Liver (tissue), 9 donors: ENCODE measurements around the gene ATG2A. TPM values are rescaled to one million over a fixed set of nuclear protein-coding genes. Genes with fewer than 3 reads are reported as not detected.

Experiments
- DNase-seq: peaks from one replicate; pipeline ENCODE4 v3.0.0-alpha.2; 2017; ENCODE audit warnings: low spot score
- H3K27ac ChIP-seq, 2 donors: one replicate each; pipeline ENCODE4 v1.7.0; 2013; ENCODE audit warnings: inconsistent platforms in 2 of 2, low read length in 2 of 2, control low read depth in 1 of 2, low read depth in 1 of 2, mild to moderate bottlenecking in 1 of 2
- H3K27me3 ChIP-seq, 4 donors: one replicate each; pipeline versions ENCODE4 v1.6.1 to v1.7.0; 2013; ENCODE audit warnings: low read length in 3 of 4, inconsistent platforms in 1 of 4, mild to moderate bottlenecking in 1 of 4, moderate library complexity in 1 of 4; ENCODE audit not compliant: control insufficient read depth in 4 of 4, insufficient read depth in 4 of 4
- H3K36me3 ChIP-seq, 4 donors: one replicate each; pipeline versions ENCODE4 v1.6.1 to v1.7.0; 2013; ENCODE audit warnings: low read length in 3 of 4, mild to moderate bottlenecking in 3 of 4, low read depth in 1 of 4, moderate library complexity in 1 of 4; ENCODE audit not compliant: control insufficient read depth in 4 of 4, insufficient read depth in 3 of 4
- H3K4me1 ChIP-seq, 4 donors: one replicate each; pipeline versions ENCODE4 v1.6.1 to v1.7.0; 2013; ENCODE audit warnings: low read length in 3 of 4, mild to moderate bottlenecking in 3 of 4, moderate library complexity in 1 of 4; ENCODE audit not compliant: control insufficient read depth in 4 of 4, insufficient read depth in 4 of 4
- H3K4me3 ChIP-seq, 3 donors: one replicate each; pipeline versions ENCODE4 v1.6.1 to v1.7.0; 2013; ENCODE audit warnings: low read length in 3 of 3, control low read depth in 1 of 3, low read depth in 1 of 3, mild to moderate bottlenecking in 1 of 3
- H3K9ac ChIP-seq, 2 donors: one replicate each; pipeline ENCODE4 v1.7.0; 2013; ENCODE audit warnings: low read length in 2 of 2, mild to moderate bottlenecking in 2 of 2, moderate library complexity in 2 of 2, control low read depth in 1 of 2, low read depth in 1 of 2
- H3K9me3 ChIP-seq, 4 donors: one replicate each; pipeline versions ENCODE4 v1.6.1 to v1.7.0; 2013; ENCODE audit warnings: low read length in 3 of 4; ENCODE audit not compliant: control insufficient read depth in 4 of 4
- ATF3 ChIP-seq: IDR thresholded peaks from 2 replicates; pipeline ENCODE4 v1.6.1; 2016; ENCODE audit warnings: antibody characterized with exemption
- CTCF ChIP-seq: fragments of 150-350 bp; IDR thresholded peaks from 2 replicates; pipeline ENCODE4 v1.5.1; 2017; ENCODE audit warnings: improper control_type of control experiment, low read depth, low read length; ENCODE audit not compliant: missing input control
- EGR1 ChIP-seq, 2 donors: IDR thresholded peaks; 2 replicates each; pipeline ENCODE4 v1.6.1; 2016 to 2018; ENCODE audit warnings: antibody characterized with exemption in 2 of 2, low read depth in 2 of 2
- FOXA1 ChIP-seq: IDR thresholded peaks from 2 replicates; pipeline ENCODE4 v1.6.1; 2016; ENCODE audit warnings: antibody characterized with exemption
- FOXA2 ChIP-seq: IDR thresholded peaks from 2 replicates; pipeline ENCODE4 v1.6.1; 2016; ENCODE audit warnings: antibody characterized with exemption
- GABPA ChIP-seq, 2 donors: IDR thresholded peaks in 1 of 2; conservative IDR thresholded peaks in 1 of 2; 2 replicates each; pipeline ENCODE4 v1.6.1; 2016; ENCODE audit warnings: antibody characterized with exemption in 2 of 2, mild to moderate bottlenecking in 1 of 2, moderate library complexity in 1 of 2
- HNF4A ChIP-seq, 2 donors: conservative IDR thresholded peaks; 2 replicates each; pipeline ENCODE4 v1.6.1; 2016; ENCODE audit warnings: antibody characterized with exemption in 2 of 2, mild to moderate bottlenecking in 2 of 2
- HNF4G ChIP-seq: IDR thresholded peaks from 2 replicates; pipeline ENCODE4 v1.6.1; 2016; ENCODE audit warnings: antibody characterized with exemption
- JUND ChIP-seq, 2 donors: IDR thresholded peaks; 2 replicates each; pipeline ENCODE4 v1.6.1; 2016; ENCODE audit warnings: antibody characterized with exemption in 2 of 2
- MAX ChIP-seq: IDR thresholded peaks from 2 replicates; pipeline ENCODE4 v1.6.1; 2016; ENCODE audit warnings: antibody characterized with exemption
- NR2F2 ChIP-seq: IDR thresholded peaks from 2 replicates; pipeline ENCODE4 v1.6.1; 2016; ENCODE audit warnings: antibody characterized with exemption
- RAD21 ChIP-seq, 2 donors: IDR thresholded peaks; 2 replicates each; pipeline ENCODE4 v1.6.1; 2016; ENCODE audit warnings: antibody characterized with exemption in 2 of 2, mild to moderate bottlenecking in 2 of 2
- REST ChIP-seq: IDR thresholded peaks from 2 replicates; pipeline ENCODE4 v1.6.1; 2016; ENCODE audit warnings: antibody characterized with exemption, mild to moderate bottlenecking
- RXRA ChIP-seq, 2 donors: IDR thresholded peaks; 2 replicates each; pipeline ENCODE4 v1.6.1; 2017 to 2018; ENCODE audit warnings: antibody characterized with exemption in 2 of 2, mild to moderate bottlenecking in 1 of 2
- SP1 ChIP-seq: IDR thresholded peaks from 2 replicates; pipeline ENCODE4 v1.6.1; 2018; ENCODE audit warnings: antibody characterized with exemption, mild to moderate bottlenecking
- TAF1 ChIP-seq: conservative IDR thresholded peaks from 2 replicates; pipeline ENCODE4 v1.6.1; 2016; ENCODE audit warnings: antibody characterized with exemption, mild to moderate bottlenecking
- YY1 ChIP-seq: IDR thresholded peaks from 2 replicates; pipeline ENCODE4 v1.6.1; 2016; ENCODE audit warnings: antibody characterized with exemption, mild to moderate bottlenecking
- ZBTB33 ChIP-seq: IDR thresholded peaks from 2 replicates; pipeline ENCODE4 v1.6.1; 2016; ENCODE audit warnings: antibody characterized with exemption
- WGBS: extraction: QIAGEN DNeasy Blood & Tissue Kit; methylation state at CpG from one replicate; pipeline ENCODE4 v1.1.7; 2013; 5-methylcytosine and 5-hydroxymethylcytosine counted together
- polyA plus RNA-seq, 2 donors: library from polyadenylated mRNA; stranded (reverse) in 1 of 2; unstranded in 1 of 2; fragments of 200-250 nt in 1 of 2; fragments of >200 nt in 1 of 2; fragmentation: Nextera tagmentation in 1 of 2; extraction: Ambion mirVana in 1 of 2; gene quantifications; one replicate each; pipeline versions ENCODE4 v1.2.1 to v1.2.3, GENCODE V29; 2013 to 2015
- total RNA-seq, 2 donors: library from RNA; depleted of rRNA; stranded (reverse); fragments of >200 nt; gene quantifications; one replicate each; pipeline ENCODE4 v1.2.3, GENCODE V29; 2014
- donor health status: healthy.
- donor health status: healthy.
- donor health status: healthy.
- donor health status: healthy.
- donor health status: healthy.

ATG2A gene
- total RNA-seq = 10 to 100 TPM; 18.3 to 27.8 TPM
- 10 to 100 TPM; 15.6 to 34.1 TPM for polyA plus RNA-seq

- Histone ChIP-seq H3K9me3 (no peaks in the 10 kb centered on the region), H3K27me3 (no peaks in the 10 kb centered on the region), H3K4me3 (peak within 1 kb of the TSS; percentile 64 to 96 (median 83)), H3K27ac (peak within 1 kb of the TSS; percentile 88 to 94), H3K9ac (peak within 1 kb of the TSS; percentile 94 to 100), H3K36me3 (peaks cover 9 to 21% (median 15%) of the 10 kb centered on the region in 4 donors), H3K4me1 (peaks cover 11 to 24% (median 17%) of the 10 kb centered on the region in 4 donors)
- TF ChIP-seq TAF1 = peak; percentile 82
- peak; percentile 66 for TF ChIP-seq YY1
- TF ChIP-seq RAD21 (IDR thresholded peaks at IDR 0.05) = peak in 1 of 2 donors; percentile 50
- TF ChIP-seq RXRA (IDR thresholded peaks at IDR 0.05) = peak; percentile 71 to 73
- no peak for TF ChIP-seq FOXA1
- no peak for TF ChIP-seq FOXA2
- TF ChIP-seq ATF3 = no peak
- TF ChIP-seq CTCF = no peak
- TF ChIP-seq JUND (IDR thresholded peaks at IDR 0.05) = peak; percentile 81 to 87
- peak; percentile 83 to 92 for TF ChIP-seq EGR1 (IDR thresholded peaks at IDR 0.05; ENCODE audit: low read depth in 2 of 2)
- TF ChIP-seq MAX = peak; percentile 99
- peak; percentile 33 for TF ChIP-seq REST
- peak; percentile 96 for TF ChIP-seq SP1
- TF ChIP-seq NR2F2 = peak; percentile 96
- no peak for TF ChIP-seq ZBTB33
- TF ChIP-seq HNF4G = no peak
- TF ChIP-seq GABPA (IDR thresholded peaks at IDR 0.05 in 1 of 2, conservative IDR thresholded peaks at IDR 0.05 in 1 of 2) = peak in 1 of 2 donors; percentile 71
- peak; percentile 69 to 71 for TF ChIP-seq HNF4A (conservative IDR thresholded peaks at IDR 0.05)
- WGBS = under 1% methylated on average over 57 of the region's 57 CpGs
- peak; percentile 99 for DNase-seq
Observed at GRCh38 chr11:64916775-64917662, at the start of gene ATG2A. Gene ATG2A, minus strand, starts transcription at chr11:64917209. Its CDS starts 74 bp downstream, at chr11:64917135.
